Fibroblast of skin of abdomen (primary cell): Measurements from ENCODE around the gene LIAS.
A peak's percentile ranks its signal among the peaks of the same experiment; 100 is the strongest.
"Not testable (repeated sequence)": the region's sequence is repeated elsewhere in the genome, so short reads cannot be mapped to it uniquely, and the experiment has no call there.

Experiments used
- DNase-seq: peaks from one replicate; pipeline ENCODE4 v3.0.0-alpha.2; 2013

LIAS gene

GRCh38 chr4:39452860-39453587 is 5.8 kb upstream of the LIAS start:
- no peak for DNase-seq

- DNase-seq: no peak
These were observed 5.1 kb upstream of the LIAS start for GRCh38 chr4:39453738-39454137.

GRCh38 chr4:39455486-39455885 is 3.4 kb upstream of the LIAS start:
- no peak for DNase-seq

GRCh38 chr4:39456946-39457763 is 1.7 kb upstream of the LIAS start:
- no peak for DNase-seq

- not testable (repeated sequence) for DNase-seq
These were observed 723 bp upstream of the LIAS start for GRCh38 chr4:39458161-39458504.

GRCh38 chr4:39464886-39465501 is 6.1 kb downstream of the LIAS start:
- peak; percentile 89 for DNase-seq

- no peak for DNase-seq
These were observed 7.9 kb downstream of the LIAS start for GRCh38 chr4:39466747-39467146.

GRCh38 chr4:39467464-39467863 is 8.6 kb downstream of the LIAS start:
- DNase-seq: no peak

- DNase-seq: peak; percentile 84
These were observed 10.7 kb downstream of the LIAS start for GRCh38 chr4:39469429-39470077.

- no peak for DNase-seq
These were observed 11.5 kb downstream of the LIAS start for GRCh38 chr4:39470402-39470801.

- DNase-seq: no peak
These were observed 13.5 kb downstream of the LIAS start for GRCh38 chr4:39472396-39472795.

GRCh38 chr4:39476187-39476895 is 17.5 kb downstream of the LIAS start:
- DNase-seq: no peak

- DNase-seq: no peak
These were observed 21.4 kb downstream of the LIAS start for GRCh38 chr4:39480251-39480650.

- no peak for DNase-seq
These were observed 22.2 kb downstream of the LIAS start for GRCh38 chr4:39480902-39481695.

- no peak for DNase-seq
These were observed 25.9 kb downstream of the LIAS start for GRCh38 chr4:39484582-39485272.

- DNase-seq: no peak
These were observed 27.5 kb downstream of the LIAS start for GRCh38 chr4:39486221-39486804.

GRCh38 chr4:39490322-39490721 is 31.5 kb downstream of the LIAS start:
- DNase-seq: no peak

GRCh38 chr4:39494354-39494753 is 35.5 kb downstream of the LIAS start:
- no peak for DNase-seq

- DNase-seq: no peak
These were observed 36.8 kb downstream of the LIAS start for GRCh38 chr4:39495446-39496213.
